SH-SY5Y (cell line): ENCODE measurements around the gene CYREN.

Experiments used
- GATA2 ChIP-seq: IDR thresholded peaks from 2 replicates; pipeline ENCODE4 v1.6.1; 2011; ENCODE audit warnings: mild to moderate bottlenecking, low read depth, low read length
- GATA3 ChIP-seq: IDR thresholded peaks from 2 replicates; pipeline ENCODE4 v1.6.1; 2011; ENCODE audit warnings: low read depth, mild to moderate bottlenecking, low read length, moderate library complexity

DNA sequence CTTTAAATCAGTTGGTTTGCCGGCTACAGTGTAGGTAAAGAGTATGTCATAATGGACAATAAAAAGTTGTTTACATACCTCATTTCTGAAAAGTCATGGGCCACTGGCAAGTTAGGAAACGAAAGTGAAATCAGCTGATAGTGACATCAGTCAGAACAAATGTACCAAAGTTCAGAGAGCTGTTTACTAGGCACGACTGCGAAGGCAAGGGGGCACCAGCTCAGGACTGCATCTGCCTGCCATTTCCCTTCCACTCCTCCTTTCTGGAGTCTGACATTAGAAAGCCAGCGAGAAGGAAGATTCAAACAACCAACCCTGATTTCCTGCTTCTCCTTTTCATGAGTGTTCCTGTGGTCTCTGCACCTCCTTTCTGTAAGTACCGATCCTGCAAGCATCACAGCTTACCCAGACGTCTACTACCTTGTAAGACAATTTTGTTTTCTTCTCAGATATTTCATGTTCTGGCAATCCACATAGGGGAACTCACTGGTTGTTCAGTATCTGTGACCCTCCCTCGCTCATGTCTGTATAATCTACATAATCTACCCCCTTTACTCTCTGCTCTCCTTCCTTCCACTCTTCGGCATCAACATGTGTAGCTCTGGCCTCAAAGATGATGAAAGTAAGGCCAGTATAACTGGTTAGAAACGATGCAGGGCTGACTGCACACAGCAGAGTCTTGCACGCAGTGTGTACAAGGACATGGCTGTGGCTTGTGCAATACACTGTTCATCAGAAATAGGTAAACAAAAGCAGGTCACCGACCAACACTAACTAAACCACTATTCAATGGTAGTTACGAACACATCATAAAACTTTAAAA is 22.4 kb downstream of the CYREN start, which contains the start of gene TMEM140:
- TF ChIP-seq GATA2 (no peak), GATA3 (no peak)
